Measurements from ENCODE around the gene GRIP1.

The GRIP1 gene, protein sequence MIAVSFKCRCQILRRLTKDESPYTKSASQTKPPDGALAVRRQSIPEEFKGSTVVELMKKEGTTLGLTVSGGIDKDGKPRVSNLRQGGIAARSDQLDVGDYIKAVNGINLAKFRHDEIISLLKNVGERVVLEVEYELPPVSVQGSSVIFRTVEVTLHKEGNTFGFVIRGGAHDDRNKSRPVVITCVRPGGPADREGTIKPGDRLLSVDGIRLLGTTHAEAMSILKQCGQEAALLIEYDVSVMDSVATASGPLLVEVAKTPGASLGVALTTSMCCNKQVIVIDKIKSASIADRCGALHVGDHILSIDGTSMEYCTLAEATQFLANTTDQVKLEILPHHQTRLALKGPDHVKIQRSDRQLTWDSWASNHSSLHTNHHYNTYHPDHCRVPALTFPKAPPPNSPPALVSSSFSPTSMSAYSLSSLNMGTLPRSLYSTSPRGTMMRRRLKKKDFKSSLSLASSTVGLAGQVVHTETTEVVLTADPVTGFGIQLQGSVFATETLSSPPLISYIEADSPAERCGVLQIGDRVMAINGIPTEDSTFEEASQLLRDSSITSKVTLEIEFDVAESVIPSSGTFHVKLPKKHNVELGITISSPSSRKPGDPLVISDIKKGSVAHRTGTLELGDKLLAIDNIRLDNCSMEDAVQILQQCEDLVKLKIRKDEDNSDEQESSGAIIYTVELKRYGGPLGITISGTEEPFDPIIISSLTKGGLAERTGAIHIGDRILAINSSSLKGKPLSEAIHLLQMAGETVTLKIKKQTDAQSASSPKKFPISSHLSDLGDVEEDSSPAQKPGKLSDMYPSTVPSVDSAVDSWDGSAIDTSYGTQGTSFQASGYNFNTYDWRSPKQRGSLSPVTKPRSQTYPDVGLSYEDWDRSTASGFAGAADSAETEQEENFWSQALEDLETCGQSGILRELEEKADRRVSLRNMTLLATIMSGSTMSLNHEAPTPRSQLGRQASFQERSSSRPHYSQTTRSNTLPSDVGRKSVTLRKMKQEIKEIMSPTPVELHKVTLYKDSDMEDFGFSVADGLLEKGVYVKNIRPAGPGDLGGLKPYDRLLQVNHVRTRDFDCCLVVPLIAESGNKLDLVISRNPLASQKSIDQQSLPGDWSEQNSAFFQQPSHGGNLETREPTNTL

DNA sequence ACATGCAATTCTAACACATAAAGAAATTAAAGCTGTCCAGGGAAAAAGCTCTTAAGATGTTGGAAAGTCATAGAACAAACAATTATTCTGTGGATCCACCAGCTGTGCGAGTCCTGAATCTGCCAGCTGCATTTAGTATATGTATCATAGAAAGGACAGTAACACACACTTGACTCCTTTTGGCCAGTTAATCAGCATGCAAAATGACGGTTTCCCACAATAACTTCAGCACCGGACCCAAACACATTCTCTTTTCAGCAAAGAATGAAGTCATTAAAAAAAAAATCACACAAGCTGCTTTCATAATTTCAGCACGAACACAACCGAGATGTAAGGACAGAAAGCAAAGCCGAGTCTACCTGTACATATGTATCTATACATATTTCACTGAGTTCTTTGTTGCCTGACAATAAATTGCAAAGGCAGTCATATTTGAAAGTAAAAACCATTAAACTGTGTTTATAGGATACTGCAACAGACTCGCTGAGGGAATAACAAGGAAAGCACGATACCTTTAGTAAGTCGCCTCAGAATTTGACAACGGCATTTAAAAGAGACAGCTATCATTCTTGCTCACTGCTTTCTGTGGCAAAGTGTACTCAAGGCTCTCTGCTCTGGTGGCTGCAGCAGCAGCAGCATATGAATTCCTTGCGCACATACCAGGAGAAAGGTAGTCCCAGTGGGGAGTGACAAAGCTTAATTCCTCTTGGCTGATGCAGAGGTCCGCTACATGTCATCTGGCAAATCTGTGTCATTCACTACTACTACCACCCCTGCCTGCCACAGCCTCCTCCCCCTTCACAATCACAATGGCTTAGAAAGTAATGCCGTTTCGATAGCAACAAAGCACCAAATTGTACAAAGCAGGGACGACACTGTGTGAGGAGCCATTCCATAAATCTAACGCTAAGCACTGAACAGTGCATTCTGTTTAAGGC lies at the start of gene GRIP1:
Gene GRIP1 (minus strand): TSS at position 739 of the 938 bp plus-strand sequence. CDS start 172 bp downstream, at position 567.
- DNase-seq = no peak

DNA sequence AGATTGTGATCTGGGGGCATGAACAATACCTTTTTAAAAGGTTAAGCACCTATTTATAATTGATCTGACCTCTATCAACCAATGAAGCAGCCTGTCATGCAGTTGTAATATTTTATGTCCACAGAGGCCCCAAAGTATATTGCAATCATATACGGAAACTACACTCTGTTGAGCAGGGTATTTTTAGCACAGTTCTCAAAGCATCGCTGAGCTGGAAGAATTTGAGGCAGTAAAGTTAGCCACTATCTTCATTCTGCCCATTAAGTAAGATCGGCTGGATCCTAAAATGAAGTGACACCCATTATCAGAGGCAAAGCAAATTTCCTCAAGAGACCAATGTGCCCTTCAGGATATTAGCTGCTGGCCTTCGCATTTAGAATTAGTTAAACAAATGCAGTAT lies 47.7 kb upstream of the GRIP1 start:
- DNase-seq = no peak

DNA sequence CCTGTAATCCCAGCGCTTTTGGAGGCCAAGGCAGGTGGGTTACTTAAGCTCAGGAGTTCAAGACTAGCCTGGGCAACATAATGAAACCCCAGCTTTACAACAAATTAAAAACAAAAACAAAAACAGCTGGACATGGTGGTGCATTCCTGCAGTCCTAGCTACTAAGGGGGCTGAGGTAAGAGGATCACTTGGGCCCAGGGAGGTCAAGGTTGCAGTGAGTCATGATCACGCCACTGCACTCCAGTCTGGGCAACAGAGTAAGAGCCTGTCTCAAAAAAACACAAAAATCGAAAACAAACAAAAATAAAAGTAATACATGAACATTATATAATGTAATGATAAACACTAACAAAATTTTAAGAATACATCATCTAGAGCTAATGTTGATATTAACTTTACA lies 46.2 kb upstream of the GRIP1 start:
- DNase-seq = no peak

DNA sequence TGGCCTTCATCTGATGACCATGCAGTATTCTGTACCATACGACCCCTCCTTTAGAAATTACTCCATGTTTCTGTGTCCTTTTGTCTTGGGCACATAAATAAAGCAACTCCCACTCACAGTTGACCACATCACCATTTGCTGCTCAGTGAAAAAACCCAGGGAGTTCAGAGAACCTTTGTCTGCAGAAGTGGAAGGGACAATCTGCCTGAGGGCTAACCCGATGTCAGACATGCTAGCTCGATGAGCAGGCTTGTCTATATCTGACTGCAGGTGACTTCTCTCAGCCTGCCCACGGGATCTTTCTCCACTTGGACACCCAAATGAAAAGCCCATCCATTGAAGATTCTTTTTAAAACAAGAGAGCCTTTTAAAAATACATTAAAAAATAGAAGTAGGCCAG lies 45.7 kb upstream of the GRIP1 start:
- DNase-seq = no peak

DNA sequence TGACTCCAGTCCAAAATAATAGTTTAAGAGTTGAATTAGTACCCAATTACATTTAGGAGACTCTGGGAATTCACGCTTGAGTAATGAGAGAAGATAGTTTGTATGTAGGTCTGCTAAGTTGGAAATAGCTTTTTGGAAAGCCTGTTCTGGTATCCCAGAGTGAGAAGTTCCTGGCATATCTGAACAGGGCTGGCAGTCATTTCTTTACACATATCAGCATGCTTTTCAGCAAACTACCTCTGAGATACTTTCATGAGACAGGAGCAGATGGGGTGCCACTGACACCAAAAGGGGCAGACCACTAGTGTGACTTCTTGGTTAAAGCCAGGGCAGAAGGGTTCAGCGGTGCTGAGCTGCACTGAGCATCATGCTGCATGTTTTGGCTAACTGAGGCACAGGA lies 45.1 kb upstream of the GRIP1 start:
- DNase-seq = no peak

DNA sequence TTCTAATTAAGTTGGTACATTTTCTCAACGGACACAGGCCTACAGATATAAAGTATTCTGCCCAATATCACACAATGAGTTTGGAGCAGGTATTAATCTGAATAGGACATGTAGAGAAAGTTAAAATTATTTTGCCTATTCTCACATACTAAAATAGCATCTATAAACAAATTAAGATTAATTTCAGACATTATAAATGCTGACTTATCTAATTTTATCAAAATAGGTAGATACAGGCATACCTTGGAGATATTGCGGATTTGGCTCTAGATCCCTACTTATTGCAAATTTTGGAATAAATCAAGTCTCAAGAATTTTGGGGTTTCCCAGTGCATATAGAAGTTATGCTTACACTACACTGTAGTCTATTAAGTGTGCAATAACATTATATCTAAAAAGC lies 41.0 kb upstream of the GRIP1 start:
- no peak for DNase-seq

DNA sequence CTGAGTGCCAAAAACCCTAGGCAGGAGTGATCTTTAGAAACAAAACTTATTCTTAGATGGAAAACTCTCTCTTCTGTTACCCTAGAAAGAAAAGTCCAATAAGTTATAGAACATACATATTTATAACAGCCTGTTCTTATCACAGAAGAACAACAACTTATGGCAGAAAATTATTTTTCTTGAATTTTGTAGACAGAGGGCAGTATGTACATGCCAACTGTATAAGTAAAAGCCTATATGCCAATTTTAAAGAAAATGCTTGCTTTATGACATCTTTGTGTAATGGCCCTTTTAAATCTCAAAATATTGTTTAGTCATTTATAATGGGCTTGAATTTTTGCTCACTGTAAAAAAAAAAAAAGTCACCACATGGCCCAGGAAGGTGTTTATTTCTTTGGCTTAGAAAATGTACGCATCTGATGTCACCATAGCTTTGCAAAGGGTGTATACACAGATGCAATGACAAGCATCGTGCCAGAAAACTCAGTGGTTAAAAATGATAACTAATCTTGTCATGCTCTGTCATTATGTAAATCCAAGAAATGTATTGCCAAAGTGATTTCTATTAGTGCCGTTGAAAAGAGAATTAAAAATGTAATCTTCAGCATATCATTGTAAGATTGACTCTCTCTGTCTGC lies 38.3 kb upstream of the GRIP1 start:
- no peak for DNase-seq

DNA sequence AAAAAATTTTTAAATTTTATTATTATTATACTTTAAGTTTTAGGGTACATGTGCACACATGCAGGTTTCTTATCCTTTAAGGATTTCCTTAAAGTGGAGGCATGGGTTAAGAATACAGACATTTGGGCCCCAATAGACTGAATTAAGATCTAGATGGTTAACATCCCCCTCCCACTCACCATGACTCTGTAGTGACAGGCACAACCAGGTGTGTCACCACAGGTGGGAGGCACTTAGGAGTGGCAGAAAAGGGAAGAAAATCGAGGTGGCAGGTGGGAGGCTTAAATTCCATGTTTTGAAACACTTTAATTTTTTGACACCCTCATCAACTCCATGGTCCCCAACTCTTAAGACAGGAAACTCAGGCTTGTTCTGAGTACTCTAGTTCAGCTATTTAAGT lies 37.6 kb upstream of the GRIP1 start:
- no peak for DNase-seq

DNA sequence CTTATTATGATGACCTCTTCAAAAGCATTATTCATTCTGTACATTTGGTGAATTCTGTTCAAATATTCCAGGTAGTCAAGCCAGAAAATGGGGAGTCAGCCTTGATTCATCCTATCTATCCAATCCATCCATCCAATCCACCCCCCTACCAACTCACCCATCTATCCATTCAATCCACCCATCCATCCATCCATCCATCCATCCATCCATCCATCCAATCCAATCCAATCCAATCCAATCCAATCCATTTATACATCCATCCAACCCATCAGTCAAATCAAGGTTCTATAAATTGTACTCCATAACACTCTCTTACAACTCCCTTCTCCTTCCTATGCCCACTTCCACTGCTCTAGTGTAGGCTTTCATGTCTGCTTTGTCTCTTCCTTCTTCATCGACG lies 35.8 kb upstream of the GRIP1 start:
- no peak for DNase-seq

DNA sequence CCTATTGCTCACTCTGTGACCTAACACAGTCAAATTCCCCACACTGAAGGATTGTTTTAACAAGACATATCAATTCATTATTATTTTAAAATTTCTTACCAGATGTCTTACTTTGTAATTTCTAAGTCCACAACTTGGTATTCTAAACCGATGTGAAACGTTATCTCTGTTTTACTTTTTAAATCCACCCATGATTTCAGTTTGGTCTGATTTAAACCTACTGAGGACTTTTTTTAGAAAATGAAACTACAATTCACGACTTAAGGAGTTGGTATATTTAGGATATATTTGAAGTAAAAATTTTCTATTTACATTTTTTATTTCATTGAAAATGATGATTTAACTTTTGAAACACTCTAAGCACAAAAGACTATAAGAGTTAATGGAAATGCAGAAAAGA lies 35.1 kb upstream of the GRIP1 start:
- DNase-seq = no peak

DNA sequence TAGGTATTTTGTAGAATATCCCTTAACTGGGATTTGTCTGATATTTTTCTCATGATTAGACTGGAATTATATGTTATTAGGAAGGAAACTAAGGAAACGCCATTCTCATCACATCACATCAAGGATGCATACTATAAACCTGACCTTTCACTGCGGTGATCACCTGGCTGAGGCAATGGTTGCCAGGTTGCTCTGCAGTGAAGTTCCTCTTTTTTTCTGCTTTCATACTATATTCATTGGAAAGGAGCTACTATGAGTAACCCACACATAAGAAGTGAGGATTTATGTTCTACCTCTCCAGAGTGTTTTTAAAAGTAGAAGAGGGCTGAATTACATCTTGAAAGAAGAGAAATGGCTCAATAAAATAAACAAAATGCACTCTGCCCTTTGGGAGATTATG lies 31.0 kb upstream of the GRIP1 start:
- DNase-seq = no peak

DNA sequence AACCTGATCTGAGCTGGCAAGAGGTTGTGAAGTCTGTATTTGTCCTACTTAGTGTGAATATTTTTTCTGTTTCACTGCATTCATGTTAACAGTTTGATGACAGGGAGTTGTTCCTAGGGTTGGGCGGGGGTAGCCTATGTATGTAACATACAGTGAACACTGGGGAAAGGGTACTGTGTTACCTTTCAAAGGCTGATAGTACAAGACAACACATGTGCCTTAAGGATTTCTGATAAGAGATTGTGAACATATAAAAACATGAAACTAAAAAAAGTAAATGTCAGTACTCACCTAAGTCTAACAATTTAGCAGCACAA lies 30.5 kb upstream of the GRIP1 start:
- no peak for DNase-seq

DNA sequence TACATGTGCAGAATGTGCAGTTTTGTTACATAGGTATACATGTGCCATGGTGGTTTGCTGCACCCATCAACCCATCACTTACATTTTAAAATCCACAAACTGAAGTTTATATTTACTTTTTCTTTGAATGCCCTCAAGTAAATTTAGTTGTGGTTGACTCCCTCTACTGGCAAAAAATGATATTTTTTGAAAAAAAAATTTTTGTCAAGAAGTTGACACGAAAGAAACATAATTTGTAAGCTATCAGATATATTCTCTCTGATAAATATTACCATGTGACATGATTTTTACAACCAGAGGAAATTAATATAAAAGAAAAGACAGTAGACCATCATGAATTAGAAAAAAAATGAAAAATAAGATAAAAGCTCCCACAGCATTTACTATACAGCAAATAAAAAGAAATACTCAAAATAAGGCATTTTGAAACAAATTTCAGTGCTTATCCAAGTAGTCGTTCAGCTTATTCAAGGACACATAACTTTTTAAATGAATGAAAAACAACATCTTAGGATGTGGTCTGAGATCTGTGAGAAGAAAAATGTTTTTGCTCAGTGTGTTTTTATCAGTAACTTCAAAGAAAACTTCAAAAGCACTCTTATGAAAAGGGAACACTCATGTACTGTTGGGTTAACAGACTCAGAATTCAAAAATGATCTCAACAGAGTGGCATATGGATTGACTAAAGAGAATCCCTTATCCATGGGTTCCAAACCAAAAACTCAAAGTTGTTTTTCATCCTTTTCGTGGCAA lies 30.0 kb upstream of the GRIP1 start:
- DNase-seq = peak in 1 of 2 donors; percentile 31

DNA sequence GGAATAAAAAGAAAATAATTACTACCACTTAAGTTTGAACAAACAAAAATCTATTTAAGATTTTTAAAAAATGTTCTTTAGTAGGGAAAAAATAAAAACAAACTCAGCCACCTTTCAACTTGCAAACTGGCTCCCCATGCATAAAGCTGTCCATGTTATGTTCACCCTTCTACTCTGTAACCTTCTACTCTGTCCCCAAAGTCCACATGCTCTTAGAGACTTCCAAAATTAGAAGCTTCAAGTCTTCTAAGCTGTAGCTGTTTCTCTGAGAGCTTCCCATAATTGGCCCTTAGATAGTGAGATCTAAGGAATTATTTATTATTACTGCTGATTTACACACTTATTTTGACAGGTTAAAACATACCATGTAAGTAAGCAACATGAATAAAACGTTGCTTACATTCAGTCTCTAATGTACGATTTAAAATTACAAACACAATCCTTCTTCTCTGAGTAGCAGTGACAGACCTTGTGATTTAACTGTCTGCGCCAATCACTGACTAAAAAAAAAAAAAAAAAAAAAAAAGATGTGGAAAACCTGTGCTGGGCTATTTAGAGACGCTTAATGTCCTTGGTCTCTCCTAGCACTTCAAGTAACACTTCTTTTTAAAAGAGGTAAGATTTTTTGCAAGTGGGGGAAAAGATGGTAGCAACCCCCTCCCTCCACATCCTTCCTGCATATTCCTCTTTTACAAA lies 28.3 kb upstream of the GRIP1 start:
- no peak for DNase-seq

DNA sequence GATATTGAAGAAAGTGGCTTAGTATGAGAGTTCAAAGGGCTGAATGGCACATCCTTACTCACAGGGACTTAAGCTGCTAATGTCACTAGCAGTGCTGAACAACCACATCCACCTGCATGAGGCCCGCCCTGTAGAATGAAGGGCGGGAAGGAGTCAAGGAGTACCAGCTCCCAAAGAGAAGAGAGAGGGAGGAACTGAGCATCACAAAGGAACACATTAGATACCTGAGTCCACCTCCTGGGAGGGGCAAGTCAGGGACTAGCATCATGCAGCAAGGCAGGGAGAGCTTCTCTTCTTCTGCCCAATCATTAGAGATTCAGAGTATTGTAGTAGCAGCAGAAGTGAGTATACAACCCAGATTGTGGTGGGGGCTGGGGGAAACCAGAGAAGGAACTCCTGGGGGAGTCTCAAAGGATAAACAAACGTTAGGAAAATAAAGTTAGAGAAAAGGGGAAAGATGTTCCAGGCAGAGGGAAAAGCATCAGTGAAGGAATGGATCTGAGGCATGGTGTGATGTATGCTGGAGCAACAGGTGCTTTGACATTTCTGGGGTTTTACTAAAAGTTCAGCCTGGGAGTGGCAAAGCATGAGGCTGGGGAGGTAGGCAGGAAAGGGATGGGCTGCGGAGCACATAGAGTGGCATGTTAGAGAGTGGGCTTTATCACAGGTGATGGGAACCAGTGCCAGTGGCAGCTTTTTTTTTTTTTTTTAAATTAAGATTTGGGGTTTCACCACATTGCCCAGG lies 21.0 kb upstream of the GRIP1 start:
- DNase-seq = no peak

DNA sequence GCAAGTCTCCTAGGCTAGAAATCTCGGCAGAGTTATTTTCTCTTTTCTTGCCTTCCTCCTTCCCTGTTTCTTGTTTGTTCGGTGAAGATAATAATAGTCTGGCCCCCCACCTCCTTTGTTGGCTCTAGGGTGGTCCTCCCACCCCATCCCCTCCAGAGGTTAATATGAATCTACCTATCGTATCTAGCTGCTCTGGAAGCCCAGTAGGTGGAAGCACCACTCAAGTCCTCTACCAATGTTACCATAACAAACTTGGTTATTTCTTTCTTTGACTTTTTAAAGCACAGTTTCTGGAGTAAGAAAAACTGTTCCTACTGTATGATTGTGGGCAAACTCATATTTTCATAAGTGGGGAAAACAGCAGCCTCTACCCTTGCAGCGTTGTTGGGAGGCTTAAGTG lies 19.7 kb upstream of the GRIP1 start:
- no peak for DNase-seq

DNA sequence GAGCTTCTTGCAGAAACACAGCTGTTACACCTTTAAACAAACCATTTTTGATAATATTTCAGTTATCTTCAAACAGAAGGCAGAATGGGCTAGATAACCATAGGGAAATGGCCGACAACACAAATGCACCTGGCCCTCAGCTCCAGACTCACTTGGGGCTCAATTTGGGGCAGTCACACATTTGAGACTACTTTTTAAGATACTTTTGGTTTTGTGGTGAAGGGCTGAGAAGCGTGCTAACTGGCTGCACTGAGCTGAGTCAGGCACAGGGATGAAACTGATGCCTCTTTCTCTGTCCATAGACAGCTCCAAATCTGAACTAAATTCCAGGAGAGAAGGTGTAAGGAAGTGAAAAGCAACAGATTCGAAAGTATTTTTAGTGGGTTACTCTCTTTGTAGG lies 18.5 kb upstream of the GRIP1 start:
- DNase-seq = no peak

DNA sequence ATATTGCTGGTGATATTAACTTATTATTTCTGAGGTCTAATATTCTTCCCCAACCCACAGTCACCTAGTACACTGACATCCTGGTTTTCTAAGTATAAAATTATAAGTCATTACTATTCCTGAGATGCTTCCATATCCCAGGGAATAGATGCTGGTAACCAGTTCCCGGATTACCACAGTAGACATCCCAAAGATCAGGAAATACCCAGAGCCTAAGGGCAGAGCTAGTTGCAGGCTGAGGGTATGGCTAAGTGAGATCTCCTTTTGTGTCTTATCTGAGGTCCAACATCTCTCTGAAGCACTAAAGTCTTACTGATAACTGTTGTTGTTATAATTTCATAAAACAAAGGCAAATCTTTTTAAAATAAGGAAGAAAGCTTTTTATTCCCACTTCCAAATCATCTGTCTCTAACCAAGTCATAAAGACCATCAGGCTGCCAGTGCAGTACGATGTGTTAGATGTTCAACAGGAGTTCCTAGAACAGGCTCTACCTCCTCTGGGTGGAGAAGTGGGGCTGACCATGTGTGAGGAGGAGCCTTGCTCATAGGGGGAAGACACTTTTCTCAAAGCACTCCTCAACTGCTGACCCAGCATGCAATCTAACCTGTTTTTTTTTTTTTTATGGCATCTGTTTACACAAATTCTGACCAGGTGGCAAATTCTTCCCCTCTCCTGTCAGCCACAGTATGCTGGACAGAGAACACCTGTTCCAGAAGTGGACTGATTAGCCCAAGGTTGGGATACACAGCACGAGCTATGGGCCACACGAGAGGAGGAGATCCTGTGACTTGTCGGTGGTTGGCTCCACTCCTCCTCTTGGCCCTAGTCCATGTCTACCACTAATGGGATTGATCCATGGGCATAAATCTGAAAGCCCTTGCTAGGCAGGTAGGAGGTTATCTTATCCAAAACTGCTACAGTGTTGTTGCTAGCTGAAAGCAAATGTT lies 16.1 kb upstream of the GRIP1 start:
- no peak for DNase-seq
